ENCODE results near the gene B9D1. TPM values are rescaled to one million over a fixed set of nuclear protein-coding genes. Genes with fewer than 3 reads are reported as not detected.

B9D1 gene
- total RNA-seq, 1 donor from 2014 or later, result 9.2 TPM

GRCh38 chr17:19388791-19389785 is 26.6 kb upstream of the B9D1 start:
- peak; percentile 62 for DNase-seq

GRCh38 chr17:19387921-19388521 is 25.5 kb upstream of the B9D1 start:
- peak; percentile 92 for DNase-seq

DNA sequence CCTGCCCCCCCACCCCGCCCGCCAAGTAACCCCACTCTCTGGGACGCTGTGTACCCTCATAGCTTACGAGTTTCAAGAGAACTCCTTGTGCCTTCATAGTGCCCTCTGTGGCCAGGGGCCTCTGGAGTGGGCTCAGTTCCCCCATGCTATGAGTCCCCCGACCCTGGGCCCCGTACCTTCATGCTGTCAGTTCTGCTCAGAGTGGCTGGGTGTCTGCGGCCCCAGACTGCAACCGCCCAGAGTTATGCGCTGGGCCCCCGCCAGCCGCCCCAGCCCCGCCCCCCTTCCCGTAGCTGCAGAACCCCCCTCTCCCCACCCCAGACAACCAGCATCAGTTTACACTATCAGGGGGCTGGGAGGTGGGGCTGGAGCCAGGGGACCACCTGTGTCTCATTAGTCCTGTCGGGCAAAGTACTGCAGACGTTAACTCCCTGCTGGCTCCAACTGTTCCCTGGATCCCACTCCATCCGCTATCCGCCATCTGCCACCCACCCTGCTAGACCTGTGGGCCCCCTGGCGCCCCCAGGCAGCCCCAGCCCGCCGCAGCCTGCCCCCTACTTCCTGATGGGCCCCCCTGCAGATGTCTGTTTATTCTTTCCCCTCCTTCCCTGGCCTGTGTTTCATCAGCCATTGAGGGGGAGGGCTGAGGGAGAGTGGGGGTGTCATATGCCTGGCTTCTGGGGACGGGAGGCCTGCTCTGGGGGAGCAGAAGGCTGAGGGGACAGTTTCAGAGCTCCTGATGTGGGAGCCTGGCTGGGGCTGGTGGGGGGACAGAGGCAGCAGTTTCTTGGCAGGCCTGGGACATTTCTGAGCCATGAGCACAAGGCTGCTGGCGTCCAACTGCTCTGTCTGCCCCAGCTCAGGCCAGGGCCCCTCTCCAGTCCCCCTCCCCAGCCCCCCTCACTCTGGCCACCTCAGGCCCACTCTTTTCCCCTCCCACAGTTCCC is 24.7 kb upstream of the B9D1 start, which contains the start of gene MFAP4:
Gene MFAP4 (minus strand): TSS at position 217 of the 947 bp plus-strand sequence. CDS start 35 bp downstream, at position 182.
- DNase-seq, result peak; percentile 99

DNA sequence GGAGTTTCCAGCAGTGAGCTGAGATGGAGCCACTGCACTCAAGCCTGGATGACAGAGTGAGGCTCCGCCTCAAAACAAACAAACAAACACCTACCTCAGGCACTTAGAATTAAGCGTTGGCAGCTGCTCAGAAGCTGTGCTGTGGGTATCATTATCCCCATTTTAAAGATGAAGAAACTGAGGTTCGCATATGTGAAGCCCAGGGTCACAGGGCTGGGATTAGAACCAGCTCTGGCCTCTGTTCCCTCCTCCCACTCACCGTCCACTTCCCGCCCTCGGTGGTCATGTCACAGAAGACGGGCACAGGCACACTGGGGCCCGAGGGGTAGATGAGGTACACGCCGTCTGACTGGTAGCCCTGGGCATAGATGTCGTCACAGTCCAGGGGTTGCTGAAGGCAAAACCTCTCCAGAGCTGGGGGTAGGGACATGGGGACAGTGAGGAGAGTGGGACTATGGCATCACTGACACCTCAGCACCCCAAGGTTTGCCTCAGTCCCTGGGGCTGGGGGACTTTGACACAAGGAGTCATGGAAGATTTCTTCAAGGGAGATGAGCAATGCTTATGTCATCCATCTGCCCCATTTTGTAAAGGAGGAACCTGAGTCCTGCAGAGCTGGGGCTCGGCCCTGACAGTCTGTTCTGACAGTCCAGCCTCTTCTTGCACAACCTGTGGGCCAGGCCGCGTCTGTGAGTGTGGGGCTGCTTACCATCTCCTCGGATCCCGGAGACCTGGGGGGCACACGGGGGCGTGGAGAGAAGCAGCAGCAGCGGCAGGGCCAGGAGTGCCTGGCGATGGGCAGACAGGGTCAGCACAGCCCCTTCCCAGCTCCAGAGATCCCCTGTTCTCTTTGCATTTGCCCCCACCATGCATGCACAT is 23.8 kb upstream of the B9D1 start:
- no peak for DNase-seq

GRCh38 chr17:19385521-19385983 is 23.0 kb upstream of the B9D1 start:
- no peak for DNase-seq

DNA sequence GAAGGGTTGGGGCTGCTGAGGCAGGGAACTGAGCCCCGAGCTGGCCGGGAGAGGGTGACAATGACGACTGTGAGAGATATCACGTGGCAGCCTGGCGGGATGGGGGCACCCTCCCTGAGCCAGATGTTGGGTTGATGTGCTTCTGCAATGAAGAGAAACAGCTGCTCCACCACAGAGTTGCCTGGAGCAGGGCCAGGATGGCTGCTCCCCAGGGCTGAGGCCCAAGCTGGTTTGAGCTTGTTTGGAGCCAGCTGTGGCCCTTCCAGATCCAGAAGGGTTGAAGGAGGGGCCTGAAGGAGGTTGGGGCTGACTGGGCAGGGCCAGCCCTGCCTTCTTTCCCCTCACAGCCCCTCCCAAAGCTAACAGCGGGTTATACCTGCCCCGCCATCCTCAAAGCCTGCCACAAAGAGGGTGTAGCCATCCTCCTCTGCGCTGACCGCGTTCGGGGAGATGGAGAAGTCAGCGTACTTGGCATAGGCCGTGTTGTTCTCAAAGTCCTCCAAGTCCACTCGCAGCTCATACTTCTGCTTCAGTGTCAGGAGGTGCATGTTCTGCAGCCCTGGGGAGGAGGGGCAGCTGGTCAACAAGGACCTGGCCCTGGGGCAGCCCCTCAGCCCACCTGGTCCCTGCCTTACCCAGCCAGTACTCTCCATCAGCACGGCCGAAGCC is 22.3 kb upstream of the B9D1 start:
- peak; percentile 92 for DNase-seq

- DNase-seq, result no peak
Observed at GRCh38 chr17:19383681-19384470, 21.4 kb upstream of the B9D1 start.

DNA sequence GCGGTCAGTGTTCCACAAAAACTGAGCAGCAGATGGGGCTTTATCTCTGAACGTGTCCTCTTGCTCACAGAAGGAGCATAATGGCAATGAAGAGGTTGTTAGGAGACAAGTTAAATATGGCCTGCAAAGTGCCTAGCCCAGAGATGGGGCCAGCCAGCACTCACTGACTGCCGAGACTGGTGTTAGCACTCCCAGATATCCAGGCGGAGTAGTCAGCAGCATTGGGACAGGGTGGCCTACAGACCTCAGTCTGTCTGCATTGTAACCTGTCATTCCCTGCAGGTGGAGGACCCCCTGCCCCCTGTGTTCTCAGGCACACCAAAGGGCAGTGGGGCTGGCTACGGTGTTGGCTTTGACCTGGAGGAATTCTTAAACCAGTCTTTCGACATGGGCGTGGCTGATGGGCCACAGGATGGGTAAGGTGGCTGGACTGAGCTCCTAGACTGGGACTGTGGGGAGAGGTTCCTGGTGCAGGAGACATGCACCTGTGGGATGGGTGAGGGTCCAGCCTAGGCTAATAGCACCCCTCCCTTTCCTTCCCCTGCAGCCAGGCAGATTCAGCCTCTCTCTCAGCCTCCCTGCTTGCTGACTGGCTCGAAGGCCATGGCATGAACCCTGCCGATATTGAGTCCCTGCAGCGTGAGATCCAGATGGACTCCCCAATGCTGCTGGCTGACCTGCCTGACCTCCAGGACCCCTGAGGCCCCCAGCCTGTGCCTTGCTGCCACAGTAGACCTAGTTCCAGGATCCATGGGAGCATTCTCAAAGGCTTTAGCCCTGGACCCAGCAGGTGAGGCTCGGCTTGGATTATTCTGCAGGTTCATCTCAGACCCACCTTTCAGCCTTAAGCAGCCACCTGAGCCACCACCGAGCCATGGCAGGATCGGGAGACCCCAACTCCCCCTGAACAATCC is 20.3 kb upstream of the B9D1 start:
- DNase-seq, result no peak

DNA sequence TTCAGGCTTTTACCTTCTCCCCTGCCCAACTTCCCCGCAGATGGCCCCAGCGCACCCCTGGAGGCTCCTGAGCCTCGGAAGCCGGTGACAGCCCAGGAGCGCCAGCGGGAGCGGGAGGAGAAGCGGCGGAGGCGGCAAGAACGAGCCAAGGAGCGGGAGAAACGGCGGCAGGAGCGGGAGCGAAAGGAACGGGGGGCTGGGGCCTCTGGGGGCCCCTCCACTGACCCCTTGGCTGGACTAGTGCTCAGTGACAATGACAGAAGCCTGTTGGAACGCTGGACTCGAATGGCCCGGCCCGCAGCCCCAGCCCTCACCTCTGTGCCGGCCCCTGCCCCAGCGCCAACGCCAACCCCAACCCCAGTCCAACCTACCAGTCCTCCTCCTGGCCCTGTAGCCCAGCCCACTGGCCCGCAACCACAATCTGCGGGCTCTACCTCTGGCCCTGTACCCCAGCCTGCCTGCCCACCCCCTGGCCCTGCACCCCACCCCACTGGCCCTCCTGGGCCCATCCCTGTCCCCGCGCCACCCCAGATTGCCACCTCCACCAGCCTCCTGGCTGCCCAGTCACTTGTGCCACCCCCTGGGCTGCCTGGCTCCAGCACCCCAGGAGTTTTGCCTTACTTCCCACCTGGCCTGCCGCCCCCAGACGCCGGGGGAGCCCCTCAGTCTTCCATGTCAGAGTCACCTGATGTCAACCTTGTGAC is 19.4 kb upstream of the B9D1 start:
- DNase-seq, result no peak

GRCh38 chr17:19381361-19381740 is 18.8 kb upstream of the B9D1 start:
- DNase-seq, result no peak

DNA sequence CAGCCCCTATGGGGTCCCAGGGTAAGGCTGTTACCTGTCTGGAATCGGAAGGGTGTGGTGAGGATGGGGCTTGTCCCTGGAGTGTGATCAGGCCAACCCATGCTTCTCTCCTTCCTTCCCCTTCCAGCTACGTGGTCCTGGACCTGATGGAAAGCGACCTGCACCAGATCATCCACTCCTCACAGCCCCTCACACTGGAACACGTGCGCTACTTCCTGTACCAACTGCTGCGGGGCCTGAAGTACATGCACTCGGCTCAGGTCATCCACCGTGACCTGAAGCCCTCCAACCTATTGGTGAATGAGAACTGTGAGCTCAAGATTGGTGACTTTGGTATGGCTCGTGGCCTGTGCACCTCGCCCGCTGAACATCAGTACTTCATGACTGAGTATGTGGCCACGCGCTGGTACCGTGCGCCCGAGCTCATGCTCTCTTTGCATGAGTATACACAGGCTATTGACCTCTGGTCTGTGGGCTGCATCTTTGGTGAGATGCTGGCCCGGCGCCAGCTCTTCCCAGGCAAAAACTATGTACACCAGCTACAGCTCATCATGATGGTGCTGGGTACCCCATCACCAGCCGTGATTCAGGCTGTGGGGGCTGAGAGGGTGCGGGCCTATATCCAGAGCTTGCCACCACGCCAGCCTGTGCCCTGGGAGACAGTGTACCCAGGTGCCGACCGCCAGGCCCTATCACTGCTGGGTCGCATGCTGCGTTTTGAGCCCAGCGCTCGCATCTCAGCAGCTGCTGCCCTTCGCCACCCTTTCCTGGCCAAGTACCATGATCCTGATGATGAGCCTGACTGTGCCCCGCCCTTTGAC is 18.2 kb upstream of the B9D1 start:
- no peak for DNase-seq

GRCh38 chr17:19379361-19380065 is 17.0 kb upstream of the B9D1 start:
- DNase-seq, result no peak

DNA sequence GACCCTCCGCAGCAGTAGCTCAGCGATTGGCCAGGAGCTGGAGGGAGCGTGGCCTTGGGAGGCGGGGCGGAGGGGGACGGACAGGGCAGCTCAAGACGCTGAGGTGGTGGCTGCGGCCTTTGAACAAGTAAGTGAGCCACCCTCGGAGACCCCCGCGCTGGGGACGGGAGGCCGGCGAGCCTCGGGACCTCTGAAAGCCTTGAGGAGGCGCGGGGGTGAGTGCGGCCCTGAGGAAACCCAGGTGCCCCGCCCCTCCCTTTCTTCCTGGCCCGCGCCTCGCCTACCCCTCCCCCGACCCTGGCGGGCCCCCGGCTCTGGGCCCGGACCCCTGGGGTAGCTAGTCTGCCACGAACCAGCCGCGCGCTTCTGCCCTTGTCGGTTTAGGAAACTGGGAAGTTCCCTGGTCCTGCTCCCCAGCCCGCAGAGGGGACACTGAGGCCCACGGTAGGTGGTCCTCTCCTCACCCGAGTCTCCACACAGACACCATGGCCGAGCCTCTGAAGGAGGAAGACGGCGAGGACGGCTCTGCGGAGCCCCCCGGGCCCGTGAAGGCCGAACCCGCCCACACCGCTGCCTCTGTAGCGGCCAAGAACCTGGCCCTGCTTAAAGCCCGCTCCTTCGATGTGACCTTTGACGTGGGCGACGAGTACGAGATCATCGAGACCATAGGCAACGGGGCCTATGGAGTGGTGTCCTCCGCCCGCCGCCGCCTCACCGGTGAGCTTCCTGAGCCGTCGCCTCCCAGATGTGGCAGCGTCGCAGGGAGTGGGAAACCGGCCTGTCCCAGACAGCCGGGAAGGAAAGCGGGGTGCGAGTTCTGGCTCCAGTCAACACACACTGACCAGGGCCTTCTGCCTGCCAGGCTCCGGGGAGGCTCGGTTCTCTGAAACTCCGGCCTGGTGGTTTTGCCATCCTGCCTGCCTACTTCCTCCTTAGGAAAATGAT is 16.2 kb upstream of the B9D1 start, which contains the start of gene MAPK7:
Gene MAPK7 (plus strand): TSS at position 83 of the 945 bp plus-strand sequence. CDS start 403 bp downstream, at position 486.
- no peak for DNase-seq

DNA sequence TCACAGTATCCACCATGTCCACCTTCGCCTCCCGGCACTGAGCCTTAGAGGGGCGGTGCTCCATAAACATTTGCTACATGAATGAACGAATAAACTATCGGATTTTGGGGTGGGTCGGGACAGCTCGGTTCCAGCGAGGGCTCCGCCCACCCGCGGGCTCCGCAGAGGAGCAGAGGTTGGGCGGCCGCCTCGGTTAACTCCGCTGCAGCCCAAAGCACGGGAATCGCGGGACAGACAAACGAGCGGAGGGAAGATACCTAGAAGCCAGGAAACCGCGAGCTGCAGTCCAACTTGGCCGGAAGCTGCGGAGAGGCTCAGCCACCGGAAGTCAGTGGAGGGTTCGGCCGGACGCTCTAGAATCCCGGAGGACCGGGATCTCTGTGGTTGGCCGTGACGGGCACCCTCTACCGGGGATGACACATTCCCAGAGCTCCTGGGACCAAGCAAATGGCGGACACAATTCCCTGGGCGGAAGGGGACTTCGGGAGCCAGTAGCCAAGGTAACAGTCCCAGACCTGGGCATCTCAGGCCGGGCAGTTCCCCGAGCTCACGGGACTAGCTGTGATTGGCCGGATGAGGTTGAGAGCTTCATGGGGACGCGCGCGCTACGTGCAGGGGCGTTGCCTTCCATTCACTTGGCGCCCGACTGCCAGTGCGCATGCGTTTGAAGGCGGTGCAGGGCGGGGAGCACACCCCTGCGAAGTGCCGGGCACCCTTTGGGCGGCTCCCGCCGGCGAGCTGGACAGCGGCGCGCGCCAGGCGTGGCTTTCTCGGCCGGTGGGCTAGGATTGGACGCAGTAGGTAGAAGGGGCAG is 15.3 kb upstream of the B9D1 start:
- DNase-seq, result peak; percentile 99
